ENCODE measurements around the gene UBE2G2.
"Not testable (repeated sequence)": the region's sequence is repeated elsewhere in the genome, so short reads cannot be mapped to it uniquely, and the experiment has no call there.

Gene UBE2G2

GRCh38 chr21:44834231-44834950 lies 32.8 kb upstream of the UBE2G2 start:
- H3K27me3 ChIP-seq (ENCODE audit: control insufficient read depth, insufficient read depth, low read length), result no peaks in the 10 kb centered on the region
- H3K4me1 ChIP-seq, result no peaks in the 10 kb centered on the region
- TF ChIP-seq CTCF (IDR thresholded peaks at IDR 0.05), result no peak
- H3K36me3 ChIP-seq (ENCODE audit: control insufficient read depth, insufficient read depth, low read length), result no peaks in the 10 kb centered on the region
- no peak overlapping the region for H3K4me3 ChIP-seq (ENCODE audit: low read depth, low read length)
- no peak overlapping the region for H3K27ac ChIP-seq
- no peak overlapping the region for H2AFZ ChIP-seq
- no peaks in the 10 kb centered on the region for H3K79me2 ChIP-seq
- H3K9ac ChIP-seq, result no peak overlapping the region
- no peak overlapping the region for H3K4me2 ChIP-seq (ENCODE audit: low read length)
- no peaks in the 10 kb centered on the region for H3K9me3 ChIP-seq (ENCODE audit: control insufficient read depth, low read length)

- Histone ChIP-seq H3K9ac (no peak overlapping the region), H3K9me3 (ENCODE audit: control insufficient read depth, low read length) (no peaks in the 10 kb centered on the region), H3K36me3 (ENCODE audit: control insufficient read depth, insufficient read depth, low read length) (no peaks in the 10 kb centered on the region), H3K27ac (no peak overlapping the region), H3K27me3 (ENCODE audit: control insufficient read depth, insufficient read depth, low read length) (no peaks in the 10 kb centered on the region), H2AFZ (no peak overlapping the region), H3K4me1 (no peaks in the 10 kb centered on the region), H3K4me3 (ENCODE audit: low read depth, low read length) (no peak overlapping the region), H3K79me2 (no peaks in the 10 kb centered on the region), H3K4me2 (ENCODE audit: low read length) (no peak overlapping the region)
- no peak for TF ChIP-seq CTCF (IDR thresholded peaks at IDR 0.05)
Measured at GRCh38 chr21:44833663-44834062, 32.0 kb upstream of the UBE2G2 start.

- not testable (repeated sequence) for H3K9me3 ChIP-seq (ENCODE audit: control insufficient read depth, low read length); H3K4me2 ChIP-seq (ENCODE audit: low read length); H3K27ac ChIP-seq; H3K9ac ChIP-seq; H2AFZ ChIP-seq; H3K79me2 ChIP-seq; H3K36me3 ChIP-seq (ENCODE audit: control insufficient read depth, insufficient read depth, low read length); H3K27me3 ChIP-seq (ENCODE audit: control insufficient read depth, insufficient read depth, low read length); H3K4me3 ChIP-seq (ENCODE audit: low read depth, low read length); H3K4me1 ChIP-seq
Measured at GRCh38 chr21:44832516-44833255, 31.1 kb upstream of the UBE2G2 start.

GRCh38 chr21:44831227-44831860 lies 29.7 kb upstream of the UBE2G2 start:
- H3K9ac ChIP-seq, result no peak overlapping the region
- no peak for TF ChIP-seq CTCF (IDR thresholded peaks at IDR 0.05)
- no peaks in the 10 kb centered on the region for H3K4me1 ChIP-seq
- no peaks in the 10 kb centered on the region for H3K79me2 ChIP-seq
- no peaks in the 10 kb centered on the region for H3K36me3 ChIP-seq (ENCODE audit: control insufficient read depth, insufficient read depth, low read length)
- no peak overlapping the region for H3K4me3 ChIP-seq (ENCODE audit: low read depth, low read length)
- H3K4me2 ChIP-seq (ENCODE audit: low read length), result no peak overlapping the region
- H3K9me3 ChIP-seq (ENCODE audit: control insufficient read depth, low read length), result no peaks in the 10 kb centered on the region
- no peak overlapping the region for H2AFZ ChIP-seq
- no peak overlapping the region for H3K27ac ChIP-seq
- no peaks in the 10 kb centered on the region for H3K27me3 ChIP-seq (ENCODE audit: control insufficient read depth, insufficient read depth, low read length)

- no peak for TF ChIP-seq CTCF (IDR thresholded peaks at IDR 0.05)
- H3K27me3 ChIP-seq (ENCODE audit: control insufficient read depth, insufficient read depth, low read length), result no peaks in the 10 kb centered on the region
Measured at GRCh38 chr21:44829507-44830092, 28.0 kb upstream of the UBE2G2 start.

More at GRCh38 chr21:44829507-44830092, 28.0 kb upstream of the UBE2G2 start:
- no peak overlapping the region for H2AFZ ChIP-seq
- no peak overlapping the region for H3K27ac ChIP-seq
- H3K9me3 ChIP-seq (ENCODE audit: control insufficient read depth, low read length), result no peaks in the 10 kb centered on the region
- no peaks in the 10 kb centered on the region for H3K36me3 ChIP-seq (ENCODE audit: control insufficient read depth, insufficient read depth, low read length)
- H3K4me2 ChIP-seq (ENCODE audit: low read length), result no peak overlapping the region
- H3K79me2 ChIP-seq, result no peaks in the 10 kb centered on the region
- H3K9ac ChIP-seq, result no peak overlapping the region
- no peak overlapping the region for H3K4me3 ChIP-seq (ENCODE audit: low read depth, low read length)
- H3K4me1 ChIP-seq, result no peaks in the 10 kb centered on the region
